Astrocyte (in vitro differentiated cells and primary cell): ENCODE measurements around the gene ANO5.

Experiments used
- EZH2 ChIP-seq: IDR thresholded peaks from 2 replicates; pipeline ENCODE4 v1.6.1; 2012; ENCODE audit warnings: mild to moderate bottlenecking, low read length, inconsistent platforms; ENCODE audit not compliant: insufficient read depth
- TF ChIP-seq, protein P1 (sequence below): IDR thresholded peaks from 2 replicates; pipeline ENCODE4 v1.5.1; 2011; ENCODE audit warnings: low read depth, mild to moderate bottlenecking, inconsistent platforms, low read length, moderate library complexity; ENCODE audit not compliant: insufficient read depth

- TF ChIP-seq, protein P1, sequence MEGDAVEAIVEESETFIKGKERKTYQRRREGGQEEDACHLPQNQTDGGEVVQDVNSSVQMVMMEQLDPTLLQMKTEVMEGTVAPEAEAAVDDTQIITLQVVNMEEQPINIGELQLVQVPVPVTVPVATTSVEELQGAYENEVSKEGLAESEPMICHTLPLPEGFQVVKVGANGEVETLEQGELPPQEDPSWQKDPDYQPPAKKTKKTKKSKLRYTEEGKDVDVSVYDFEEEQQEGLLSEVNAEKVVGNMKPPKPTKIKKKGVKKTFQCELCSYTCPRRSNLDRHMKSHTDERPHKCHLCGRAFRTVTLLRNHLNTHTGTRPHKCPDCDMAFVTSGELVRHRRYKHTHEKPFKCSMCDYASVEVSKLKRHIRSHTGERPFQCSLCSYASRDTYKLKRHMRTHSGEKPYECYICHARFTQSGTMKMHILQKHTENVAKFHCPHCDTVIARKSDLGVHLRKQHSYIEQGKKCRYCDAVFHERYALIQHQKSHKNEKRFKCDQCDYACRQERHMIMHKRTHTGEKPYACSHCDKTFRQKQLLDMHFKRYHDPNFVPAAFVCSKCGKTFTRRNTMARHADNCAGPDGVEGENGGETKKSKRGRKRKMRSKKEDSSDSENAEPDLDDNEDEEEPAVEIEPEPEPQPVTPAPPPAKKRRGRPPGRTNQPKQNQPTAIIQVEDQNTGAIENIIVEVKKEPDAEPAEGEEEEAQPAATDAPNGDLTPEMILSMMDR, result no peak
- no peak for TF ChIP-seq EZH2
Observed at GRCh38 chr11:22189660-22190059, 3.2 kb upstream of the ANO5 start.
